Stomach (tissue), 4 donors: ENCODE results near the gene FNBP1.

Experiments used
- POLR2A ChIP-seq, 4 donors: fragments of 450-650 bp; IDR thresholded peaks; one replicate each; pipeline ENCODE4 v1.6.1; 2016; ENCODE audit warnings: antibody characterized with exemption in 4 of 4, control low read depth in 2 of 4, mild to moderate bottlenecking in 1 of 4, moderate library complexity in 1 of 4
- POLR2AphosphoS5 ChIP-seq, 3 donors: sonication (generic); formaldehyde crosslinking; IDR thresholded peaks; one replicate each; pipeline ENCODE4 v1.6.1; 2016; ENCODE audit warnings: antibody characterized with exemption in 3 of 3
- TF ChIP-seq, protein P1 (sequence below), 7 experiments: fragments of 450-650 bp in 4 of 7; fragments of 200-600 bp in 3 of 7; sonication (generic) in 3 of 7; IDR thresholded peaks; one replicate each; pipeline ENCODE4 v1.5.1; 2016 to 2019; ENCODE audit warnings: antibody characterized with exemption in 7 of 7, control low read depth in 2 of 7, mild to moderate bottlenecking in 1 of 7

DNA sequence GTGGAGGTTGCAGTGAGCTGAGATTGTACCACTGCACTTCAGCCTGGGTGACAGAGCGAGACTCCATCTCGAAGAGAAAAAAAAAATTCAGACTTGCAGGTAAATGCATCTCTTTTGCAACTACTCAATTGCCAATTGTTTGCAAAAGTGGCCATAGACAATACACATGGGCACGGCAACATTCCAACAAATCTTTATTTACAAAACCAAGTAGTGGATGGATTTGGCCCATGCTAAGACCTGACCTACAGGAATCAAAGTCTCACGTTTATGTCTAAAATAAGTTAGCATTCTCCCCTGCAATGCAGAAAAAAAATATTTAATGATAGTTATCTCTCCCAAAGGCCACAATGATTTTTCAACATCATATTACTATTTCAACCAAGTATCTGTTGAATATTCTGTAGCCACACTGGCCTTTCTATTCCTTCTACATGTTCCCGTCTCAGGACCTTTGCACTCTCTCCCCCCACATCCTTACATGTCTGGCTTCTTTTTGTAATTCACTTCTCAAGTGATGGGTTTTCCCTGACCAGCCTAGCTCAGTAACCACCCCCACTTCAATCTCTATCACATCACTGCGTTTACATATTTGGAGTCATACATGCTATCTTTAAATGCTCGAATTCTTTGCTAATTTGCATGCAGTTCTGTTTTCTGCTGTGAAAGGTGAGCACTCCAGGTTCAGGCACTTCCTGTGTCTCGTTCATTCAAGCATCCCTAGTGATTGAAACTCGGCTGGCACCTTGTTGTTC lies 54.2 kb downstream of the FNBP1 start:
- TF ChIP-seq, protein P1, sequence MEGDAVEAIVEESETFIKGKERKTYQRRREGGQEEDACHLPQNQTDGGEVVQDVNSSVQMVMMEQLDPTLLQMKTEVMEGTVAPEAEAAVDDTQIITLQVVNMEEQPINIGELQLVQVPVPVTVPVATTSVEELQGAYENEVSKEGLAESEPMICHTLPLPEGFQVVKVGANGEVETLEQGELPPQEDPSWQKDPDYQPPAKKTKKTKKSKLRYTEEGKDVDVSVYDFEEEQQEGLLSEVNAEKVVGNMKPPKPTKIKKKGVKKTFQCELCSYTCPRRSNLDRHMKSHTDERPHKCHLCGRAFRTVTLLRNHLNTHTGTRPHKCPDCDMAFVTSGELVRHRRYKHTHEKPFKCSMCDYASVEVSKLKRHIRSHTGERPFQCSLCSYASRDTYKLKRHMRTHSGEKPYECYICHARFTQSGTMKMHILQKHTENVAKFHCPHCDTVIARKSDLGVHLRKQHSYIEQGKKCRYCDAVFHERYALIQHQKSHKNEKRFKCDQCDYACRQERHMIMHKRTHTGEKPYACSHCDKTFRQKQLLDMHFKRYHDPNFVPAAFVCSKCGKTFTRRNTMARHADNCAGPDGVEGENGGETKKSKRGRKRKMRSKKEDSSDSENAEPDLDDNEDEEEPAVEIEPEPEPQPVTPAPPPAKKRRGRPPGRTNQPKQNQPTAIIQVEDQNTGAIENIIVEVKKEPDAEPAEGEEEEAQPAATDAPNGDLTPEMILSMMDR (IDR thresholded peaks at IDR 0.05) = no peak
- TF ChIP-seq POLR2AphosphoS5 (IDR thresholded peaks at IDR 0.05) = peak in 1 of 3 donors; percentile 20
- TF ChIP-seq POLR2A (IDR thresholded peaks at IDR 0.05) = no peak
